K562 (cell line): ENCODE results near the gene PHETA1. TPM values are rescaled to one million over a fixed set of nuclear protein-coding genes. Genes with fewer than 3 reads are reported as not detected.

Source experiments
- BCOR ChIP-seq: fragments of 450-650 bp; IDR thresholded peaks from 2 replicates; pipeline ENCODE4 v1.6.1; 2016
- EGR1 ChIP-seq: fragments of 450-650 bp; conservative IDR thresholded peaks from 2 replicates; pipeline ENCODE4 v1.6.1; 2017; ENCODE audit warnings: mild to moderate bottlenecking
- EP400 ChIP-seq: fragments of 450-650 bp; IDR thresholded peaks from 2 replicates; pipeline ENCODE4 v1.6.1; 2017; ENCODE audit warnings: antibody characterized with exemption, mild to moderate bottlenecking, moderate library complexity
- FUS ChIP-seq: fragments of 200-400 bp; formaldehyde crosslinking; optimal IDR thresholded peaks from 2 replicates; pipeline ENCODE3; 2017; ENCODE audit warnings: low read depth, low read length
- MYNN ChIP-seq, 2 experiments: sonication (generic); formaldehyde crosslinking in 1 of 2; IDR thresholded peaks; 2 replicates each; pipeline versions ENCODE4 v1.5.0 to v1.6.1; 2016 to 2020; ENCODE audit warnings: antibody characterized with exemption in 1 of 2, missing genetic modification reagents in 1 of 2
- NR3C1 ChIP-seq: sonication (generic); formaldehyde crosslinking; IDR thresholded peaks from 2 replicates; pipeline ENCODE4 v1.8.1; 2022; ENCODE audit warnings: missing genetic modification reagents
- POLR2G ChIP-seq: fragments of 200-400 bp; formaldehyde crosslinking; IDR thresholded peaks from 2 replicates; pipeline ENCODE4 v1.6.1; 2017; ENCODE audit warnings: low read depth, mild to moderate bottlenecking, antibody characterized with exemption, low read length, moderate library complexity
- POLR2H ChIP-seq: IDR thresholded peaks from 2 replicates; pipeline ENCODE4 v1.6.1; 2016; ENCODE audit warnings: missing genetic modification characterization, low read depth, mild to moderate bottlenecking, control low read depth, missing compliant biosample characterization, moderate library complexity
- RBFOX2 ChIP-seq: fragments of 200-400 bp; formaldehyde crosslinking; IDR thresholded peaks from 2 replicates; pipeline ENCODE4 v1.6.1; 2017; ENCODE audit warnings: low read depth, mild to moderate bottlenecking, low read length, moderate library complexity
- SPI1 ChIP-seq: IDR thresholded peaks from 2 replicates; pipeline ENCODE4 v1.6.1; 2011; ENCODE audit warnings: low read depth, low read length, control low read depth, borderline replicate concordance
- ZNF384 ChIP-seq: IDR thresholded peaks from 2 replicates; pipeline ENCODE4 v1.6.1; 2012; ENCODE audit warnings: low read depth, low read length, improper control_type of control experiment
- ZNF696 ChIP-seq: fragments of 250-450 bp; sonication (Bioruptor Pico); conservative IDR thresholded peaks from 2 replicates; pipeline ENCODE4 v1.4.0; 2020; ENCODE audit warnings: mild to moderate bottlenecking, moderate library complexity
- polyA plus RNA-seq, 8 experiments: library from polyadenylated mRNA; depleted of rRNA in 4 of 8; stranded (reverse) in 5 of 8; unstranded in 3 of 8; fragments of >200 nt; fragmentation: Nextera tagmentation in 2 of 8; fragmentation: Illumina TruSeq in 1 of 8; extraction: Ambion mirVana in 2 of 8; extraction: Trizol in 1 of 8; gene quantifications; 2 replicates each; pipeline versions ENCODE4 v1.2.1 to v1.2.3, GENCODE V29; 2011 to 2014; ENCODE audit warnings: inconsistent platforms in 1 of 8, missing spikeins in 1 of 8
- total RNA-seq, 7 experiments: library from RNA; depleted of rRNA in 6 of 7; stranded (reverse); fragments of >200 nt in 6 of 7; fragmentation: Illumina TruSeq in 2 of 7; extraction: Trizol in 2 of 7; gene quantifications; 2 replicates each; pipeline versions ENCODE4 v1.2.1 to v1.2.3, GENCODE V29; 2011 to 2021; ENCODE audit warnings: low replicate concordance in 1 of 7
- TF ChIP-seq, protein P1 (sequence below), 2 experiments: fragments of 450-650 bp; formaldehyde crosslinking in 1 of 2; IDR thresholded peaks; 2 replicates each; pipeline versions ENCODE4 v1.4.0 to v1.6.1; 2014 to 2020; ENCODE audit warnings: mild to moderate bottlenecking in 2 of 2, borderline replicate concordance in 1 of 2, low read depth in 1 of 2
- TF ChIP-seq, protein P2 (sequence below), 2 experiments: IDR thresholded peaks; 2 replicates each; pipeline ENCODE4 v1.6.1; 2011; ENCODE audit warnings: borderline replicate concordance in 1 of 2, control low read depth in 1 of 2, low read depth in 1 of 2, low read length in 1 of 2, mild to moderate bottlenecking in 1 of 2, mixed read lengths in 1 of 2, moderate library complexity in 1 of 2; ENCODE audit not compliant: insufficient read depth in 1 of 2, insufficient read length in 1 of 2, poor library complexity in 1 of 2, severe bottlenecking in 1 of 2; ENCODE audit errors: extremely low read depth in 1 of 2
- TF ChIP-seq, protein P3 (sequence below): sonication (generic); formaldehyde crosslinking; IDR thresholded peaks from 2 replicates; pipeline ENCODE4 v1.8.0; 2022; ENCODE audit warnings: missing genetic modification reagents, mild to moderate bottlenecking, moderate library complexity, borderline replicate concordance

PHETA1 gene
- total and polyA plus RNA-seq, 9 of the 15 experiments (the other 6 are each of a cell fraction or from before 2014, with no cell fraction given) = 0.03 to 12.4 (median 3.0) TPM

DNA sequence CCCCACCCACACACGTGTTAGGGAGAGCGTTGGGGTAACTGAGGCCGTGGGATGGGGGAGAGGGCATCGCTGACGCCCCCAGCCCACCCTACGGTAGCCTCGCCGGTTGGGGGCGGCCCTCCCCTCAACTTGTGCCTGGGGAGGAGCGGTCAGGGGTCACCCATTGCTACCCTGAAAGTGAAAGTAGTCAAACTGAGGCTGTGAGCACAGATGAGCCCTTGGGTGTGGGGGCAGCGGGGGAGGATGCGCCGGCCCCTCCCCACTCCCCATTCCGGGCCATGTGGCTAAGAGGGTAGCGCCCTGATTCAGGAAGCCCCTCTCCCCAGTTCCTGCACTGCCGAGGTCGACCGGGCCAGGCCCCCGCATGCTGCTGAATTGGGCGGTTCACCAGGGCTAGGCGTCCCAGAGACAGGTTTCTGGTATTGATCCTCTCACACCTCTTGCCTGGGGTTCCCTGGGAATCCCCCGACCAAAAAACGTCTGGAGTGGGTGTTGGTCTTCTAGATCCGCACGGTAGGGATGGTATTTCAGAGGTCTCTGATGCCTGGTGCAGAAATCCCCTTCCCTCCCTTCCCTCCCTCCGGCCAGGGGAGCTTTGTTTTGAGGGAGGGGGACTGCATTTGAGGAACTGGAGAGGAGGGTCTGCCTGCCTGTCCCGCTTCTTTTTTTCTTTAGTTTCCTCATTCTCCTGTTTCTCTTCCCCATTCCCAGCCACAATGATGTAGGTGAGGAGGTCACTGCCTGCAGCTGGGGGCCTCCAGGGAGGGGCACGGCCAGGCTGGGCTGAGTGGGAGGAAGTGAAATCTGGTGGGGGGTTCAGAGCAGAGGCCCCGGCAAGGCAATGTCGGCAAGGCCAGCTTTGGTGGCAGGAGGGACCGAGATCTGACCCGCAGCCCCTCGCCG is 37.8 kb upstream of the PHETA1 start (continued):
- TF ChIP-seq, protein P1, sequence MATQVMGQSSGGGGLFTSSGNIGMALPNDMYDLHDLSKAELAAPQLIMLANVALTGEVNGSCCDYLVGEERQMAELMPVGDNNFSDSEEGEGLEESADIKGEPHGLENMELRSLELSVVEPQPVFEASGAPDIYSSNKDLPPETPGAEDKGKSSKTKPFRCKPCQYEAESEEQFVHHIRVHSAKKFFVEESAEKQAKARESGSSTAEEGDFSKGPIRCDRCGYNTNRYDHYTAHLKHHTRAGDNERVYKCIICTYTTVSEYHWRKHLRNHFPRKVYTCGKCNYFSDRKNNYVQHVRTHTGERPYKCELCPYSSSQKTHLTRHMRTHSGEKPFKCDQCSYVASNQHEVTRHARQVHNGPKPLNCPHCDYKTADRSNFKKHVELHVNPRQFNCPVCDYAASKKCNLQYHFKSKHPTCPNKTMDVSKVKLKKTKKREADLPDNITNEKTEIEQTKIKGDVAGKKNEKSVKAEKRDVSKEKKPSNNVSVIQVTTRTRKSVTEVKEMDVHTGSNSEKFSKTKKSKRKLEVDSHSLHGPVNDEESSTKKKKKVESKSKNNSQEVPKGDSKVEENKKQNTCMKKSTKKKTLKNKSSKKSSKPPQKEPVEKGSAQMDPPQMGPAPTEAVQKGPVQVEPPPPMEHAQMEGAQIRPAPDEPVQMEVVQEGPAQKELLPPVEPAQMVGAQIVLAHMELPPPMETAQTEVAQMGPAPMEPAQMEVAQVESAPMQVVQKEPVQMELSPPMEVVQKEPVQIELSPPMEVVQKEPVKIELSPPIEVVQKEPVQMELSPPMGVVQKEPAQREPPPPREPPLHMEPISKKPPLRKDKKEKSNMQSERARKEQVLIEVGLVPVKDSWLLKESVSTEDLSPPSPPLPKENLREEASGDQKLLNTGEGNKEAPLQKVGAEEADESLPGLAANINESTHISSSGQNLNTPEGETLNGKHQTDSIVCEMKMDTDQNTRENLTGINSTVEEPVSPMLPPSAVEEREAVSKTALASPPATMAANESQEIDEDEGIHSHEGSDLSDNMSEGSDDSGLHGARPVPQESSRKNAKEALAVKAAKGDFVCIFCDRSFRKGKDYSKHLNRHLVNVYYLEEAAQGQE (IDR thresholded peaks at IDR 0.05; ENCODE audit: borderline replicate concordance) = no peak
- TF ChIP-seq, protein P1 (CRISPR knock-in tag; IDR thresholded peaks at IDR 0.05; ENCODE audit: low read depth) = no peak
- TF ChIP-seq POLR2G = peak; percentile 60; the same call in 1 of the 2 replicates
- TF ChIP-seq FUS = no peak
- no peak for TF ChIP-seq NR3C1 (CRISPR knock-in tag)
- no peak for TF ChIP-seq MYNN (IDR thresholded peaks at IDR 0.05)
- no peak for TF ChIP-seq MYNN (CRISPR knock-in tag; IDR thresholded peaks at IDR 0.05)
- TF ChIP-seq BCOR = 0 out of 2 replicates have a peak, but pooled peaks have one; percentile 8
- TF ChIP-seq SPI1 = peak; percentile 48; the same call in 1 of the 2 replicates
- TF ChIP-seq, protein P2, sequence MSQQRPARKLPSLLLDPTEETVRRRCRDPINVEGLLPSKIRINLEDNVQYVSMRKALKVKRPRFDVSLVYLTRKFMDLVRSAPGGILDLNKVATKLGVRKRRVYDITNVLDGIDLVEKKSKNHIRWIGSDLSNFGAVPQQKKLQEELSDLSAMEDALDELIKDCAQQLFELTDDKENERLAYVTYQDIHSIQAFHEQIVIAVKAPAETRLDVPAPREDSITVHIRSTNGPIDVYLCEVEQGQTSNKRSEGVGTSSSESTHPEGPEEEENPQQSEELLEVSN (IDR thresholded peaks at IDR 0.05; ENCODE audit: borderline replicate concordance in 1 of 2, extremely low read depth in 1 of 2, insufficient read depth in 1 of 2, insufficient read length in 1 of 2, low read depth in 1 of 2, low read length in 1 of 2, poor library complexity in 1 of 2, severe bottlenecking in 1 of 2) = peak in 1 of 2 experiments; percentile 12
- peak; percentile 57 for TF ChIP-seq EGR1
- TF ChIP-seq POLR2H = no peak
- TF ChIP-seq ZNF696 (CRISPR knock-in tag) = no peak
- TF ChIP-seq, protein P3, sequence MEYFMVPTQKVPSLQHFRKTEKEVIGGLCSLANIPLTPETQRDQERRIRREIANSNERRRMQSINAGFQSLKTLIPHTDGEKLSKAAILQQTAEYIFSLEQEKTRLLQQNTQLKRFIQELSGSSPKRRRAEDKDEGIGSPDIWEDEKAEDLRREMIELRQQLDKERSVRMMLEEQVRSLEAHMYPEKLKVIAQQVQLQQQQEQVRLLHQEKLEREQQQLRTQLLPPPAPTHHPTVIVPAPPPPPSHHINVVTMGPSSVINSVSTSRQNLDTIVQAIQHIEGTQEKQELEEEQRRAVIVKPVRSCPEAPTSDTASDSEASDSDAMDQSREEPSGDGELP (CRISPR knock-in tag) = 0 out of 2 replicates have a peak, but pooled peaks have one; percentile 6
- peak; percentile 15 for TF ChIP-seq RBFOX2
- no peak for TF ChIP-seq ZNF384
- 0 out of 2 replicates have a peak, but pooled peaks have one; percentile 31 for TF ChIP-seq EP400
